K562 (cell line): ENCODE results near the gene ZNF366. TPM values are rescaled to one million over a fixed set of nuclear protein-coding genes. Genes with fewer than 3 reads are reported as not detected.
A peak's percentile ranks its signal among the peaks of the same experiment; 100 is the strongest.

Source experiments
- ATAC-seq: fragments of 200-7000 bp; cut with Tn5 transposase; 3 replicates; pipeline ENCODE4 v1.9.1; 2020; ENCODE audit warnings: moderate library complexity
- BruUV-seq: library from RNA; stranded (reverse); fragments of 400-500 nt; replicated peaks from 2 replicates; lab custom pipeline; 2021; lab: Mats Ljungman, UMichigan
- CTCF ChIA-PET: fragments of 300-600 bp; formaldehyde crosslinking; extraction: SDS; loops from one replicate; lab custom pipeline; 2021; ENCODE audit warnings: low intra/inter-chr PET ratio; lab: Yijun Ruan, JAX
- POLR2A ChIA-PET: fragments of 300-600, 350-650 bp; sonication (Branson Sonifier 250); formaldehyde crosslinking; extraction: SDS; loops from one replicate; lab custom pipeline; 2021; ENCODE audit warnings: antibody characterized with exemption, inconsistent platforms; lab: Yijun Ruan, JAX
- DNase-seq, 4 experiments: peaks; one replicate each; pipeline versions ENCODE4 v3.0.0 to v3.0.0-alpha.2; 2011 to 2018; ENCODE audit warnings: low spot score in 3 of 4, mixed read lengths in 3 of 4; ENCODE audit errors: extremely low read depth in 1 of 4
- FAIRE-seq: peaks from 2 replicates; lab custom pipeline; 2011; peaks lifted over from hg19 to GRCh38; lab: Jason Lieb, UNC
- H2AFZ ChIP-seq: 2 replicates; pipeline ENCODE4 v1.6.0; 2011; ENCODE audit warnings: low read depth, low read length, control low read depth, inconsistent platforms
- H3K27ac ChIP-seq: fragments of 200-600 bp; 3 replicates; pipeline ENCODE4 v1.8.0; 2011; ENCODE audit warnings: low read depth, mild to moderate bottlenecking, control low read depth, inconsistent platforms, low read length, moderate library complexity, mixed read lengths; ENCODE audit errors: extremely low read depth
- H3K27me3 ChIP-seq, 2 experiments: fragments of 300-600 bp in 1 of 2; 2 replicates in 1 of 2; 3 replicates in 1 of 2; pipeline versions ENCODE4 v1.6.0 to v1.8.0; 2011; ENCODE audit warnings: inconsistent platforms in 2 of 2, low read length in 2 of 2, mild to moderate bottlenecking in 1 of 2, mixed read lengths in 1 of 2, moderate library complexity in 1 of 2; ENCODE audit not compliant: control insufficient read depth in 2 of 2, insufficient read depth in 2 of 2
- H3K36me3 ChIP-seq: fragments of 300-600 bp; 3 replicates; pipeline ENCODE4 v1.8.0; 2011; ENCODE audit warnings: mild to moderate bottlenecking, low read length, inconsistent platforms; ENCODE audit not compliant: control insufficient read depth, insufficient read depth
- H3K4me1 ChIP-seq, 2 experiments: fragments of 200-600 bp in 1 of 2; replicated peaks in 1 of 2; 2 replicates in 1 of 2; 3 replicates in 1 of 2; pipeline versions ENCODE4 v1.5.1 to v1.8.0; 2011; ENCODE audit warnings: inconsistent platforms in 2 of 2, low read length in 2 of 2, mild to moderate bottlenecking in 1 of 2, mixed read lengths in 1 of 2, moderate library complexity in 1 of 2; ENCODE audit not compliant: control insufficient read depth in 2 of 2, insufficient read depth in 2 of 2
- H3K4me2 ChIP-seq: 2 replicates; pipeline ENCODE4 v1.6.1; 2011; ENCODE audit warnings: low read length, control low read depth, inconsistent platforms, mixed read lengths; ENCODE audit not compliant: insufficient read depth
- H3K4me3 ChIP-seq: fragments of 200-600 bp; sonication (generic), shearing (Covaris generic); 2 replicates; pipeline ENCODE4 v1.5.1; 2016; ENCODE audit warnings: control low read depth, inconsistent platforms
- H3K79me2 ChIP-seq: fragments of 200-600 bp; 3 replicates; pipeline ENCODE4 v1.8.0; 2011; ENCODE audit warnings: low read length, inconsistent platforms; ENCODE audit not compliant: control insufficient read depth, insufficient read depth
- H3K9ac ChIP-seq, 2 experiments: 2 replicates each; pipeline versions ENCODE4 v1.6.0 to v1.6.1; 2011; ENCODE audit warnings: low read depth in 2 of 2, low read length in 2 of 2, control low read depth in 1 of 2, inconsistent platforms in 1 of 2, mild to moderate bottlenecking in 1 of 2, mixed read lengths in 1 of 2; ENCODE audit not compliant: insufficient read depth in 1 of 2
- H3K9me1 ChIP-seq: one replicate; pipeline ENCODE4 v1.6.0; 2011; ENCODE audit warnings: inconsistent platforms, mild to moderate bottlenecking, low read length, moderate library complexity; ENCODE audit not compliant: control insufficient read depth, insufficient read depth
- H3K9me3 ChIP-seq: replicated peaks from 2 replicates; pipeline ENCODE4 v1.5.1; 2011; ENCODE audit warnings: low read depth, low read length, inconsistent platforms; ENCODE audit not compliant: control insufficient read depth, insufficient read depth
- H4K20me1 ChIP-seq: replicated peaks from 2 replicates; pipeline ENCODE4 v1.6.1; 2011; ENCODE audit warnings: low read length, inconsistent platforms, mixed read lengths; ENCODE audit not compliant: control insufficient read depth, insufficient read depth
- CEBPG ChIP-seq, 3 experiments: fragments of 200-800 bp in 1 of 3; sonication (Bioruptor generic) in 1 of 3; sonication (generic) in 1 of 3; formaldehyde crosslinking in 1 of 3; IDR thresholded peaks in 2 of 3; conservative IDR thresholded peaks in 1 of 3; 2 replicates each; pipeline versions ENCODE4 v1.6.1 to v1.8.0; 2016 to 2022; ENCODE audit warnings: missing compliant biosample characterization in 2 of 3, missing genetic modification characterization in 2 of 3, mild to moderate bottlenecking in 1 of 3, missing genetic modification reagents in 1 of 3
- KDM1A ChIP-seq, 2 experiments: fragments of 450-650 bp; IDR thresholded peaks; 2 replicates each; pipeline ENCODE4 v1.6.1; 2016; ENCODE audit warnings: mild to moderate bottlenecking in 2 of 2
- NR3C1 ChIP-seq: sonication (generic); formaldehyde crosslinking; IDR thresholded peaks from 2 replicates; pipeline ENCODE4 v1.8.1; 2022; ENCODE audit warnings: missing genetic modification reagents
- PHTF2 ChIP-seq: fragments of 250-450 bp; sonication (Bioruptor Pico); IDR thresholded peaks from 2 replicates; pipeline ENCODE4 v1.5.0; 2021; ENCODE audit warnings: mild to moderate bottlenecking
- PPARD ChIP-seq: fragments of 250-450 bp; sonication (Bioruptor Pico); IDR thresholded peaks from 2 replicates; pipeline ENCODE4 v1.8.0; 2022; ENCODE audit warnings: inconsistent platforms, mild to moderate bottlenecking, moderate library complexity
- RBM25 ChIP-seq: fragments of 200-400 bp; formaldehyde crosslinking; IDR thresholded peaks from 2 replicates; pipeline ENCODE4 v1.6.1; 2018; ENCODE audit warnings: low read length, low read depth, moderate library complexity; ENCODE audit not compliant: severe bottlenecking
- TAF9B ChIP-seq: fragments of 450-650 bp; IDR thresholded peaks from 2 replicates; pipeline ENCODE4 v1.6.1; 2018; ENCODE audit warnings: mild to moderate bottlenecking; ENCODE audit not compliant: partially characterized antibody
- WGBS: fragments of 100-300 bp; shearing (Covaris generic); methylation state at CpG from one replicate; pipeline ENCODE4 v1.1.6; 2016; ENCODE audit warnings: low coverage, mixed read lengths; ENCODE audit not compliant: insufficient coverage; ENCODE audit errors: missing lambda C conversion rate; 5-methylcytosine and 5-hydroxymethylcytosine counted together
- in situ Hi-C: fragments of 300-500 bp; cut with MboI; formaldehyde crosslinking; loops from 4 replicates; pipeline ENCODE4 v1.15.0; 2018; ENCODE audit warnings: inconsistent platforms, mixed read lengths
- intact Hi-C: fragments of 100-400 bp; cut with micrococcal nuclease; formaldehyde crosslinking; loops from 2 replicates; pipeline ENCODE4 v1.14.2; 2022
- polyA plus RNA-seq, 8 experiments: library from polyadenylated mRNA; depleted of rRNA in 4 of 8; stranded (reverse) in 5 of 8; unstranded in 3 of 8; fragments of >200 nt; fragmentation: Nextera tagmentation in 2 of 8; fragmentation: Illumina TruSeq in 1 of 8; extraction: Ambion mirVana in 2 of 8; extraction: Trizol in 1 of 8; gene quantifications; 2 replicates each; pipeline versions ENCODE4 v1.2.1 to v1.2.3, GENCODE V29; 2011 to 2014; ENCODE audit warnings: inconsistent platforms in 1 of 8, missing spikeins in 1 of 8
- total RNA-seq, 7 experiments: library from RNA; depleted of rRNA in 6 of 7; stranded (reverse); fragments of >200 nt in 6 of 7; fragmentation: Illumina TruSeq in 2 of 7; extraction: Trizol in 2 of 7; gene quantifications; 2 replicates each; pipeline versions ENCODE4 v1.2.1 to v1.2.3, GENCODE V29; 2011 to 2021; ENCODE audit warnings: low replicate concordance in 1 of 7

ZNF366 gene
- total and polyA plus RNA-seq, 9 of the 15 experiments (the other 6 are each of a cell fraction or from before 2014, with no cell fraction given) = not detected

GRCh38 chr5:72542695-72543094 lies 35.5 kb upstream of the ZNF366 start:
- TF ChIP-seq KDM1A (IDR thresholded peaks at IDR 0.05) (0 out of 4 replicates have a peak, but pooled peaks of 1 of the 2 experiments have one; percentile 12), PHTF2 (CRISPR knock-in tag) (no peak), RBM25 (peak; percentile 26), PPARD (CRISPR knock-in tag) (no peak), NR3C1 (CRISPR knock-in tag) (no peak), CEBPG (CRISPR knock-in tag; IDR thresholded peaks at IDR 0.05) (no peak), CEBPG (tag; conservative IDR thresholded peaks at IDR 0.05 in 1 of 2, IDR thresholded peaks at IDR 0.05 in 1 of 2) (no peak), TAF9B (no peak)
- BruUV-seq = no TSS peak
- Histone ChIP-seq H3K9ac (no peak overlapping the region), H3K4me1 (peaks cover 11 to 15% of the 10 kb centered on the region in 2 experiments; a peak in 4 of 5 replicates), H3K4me2 (no peak overlapping the region), H2AFZ (no peak overlapping the region), H3K27me3 (no peaks in the 10 kb centered on the region), H3K9me1 (no peaks in the 10 kb centered on the region), H3K4me3 (no peak overlapping the region), H3K27ac (no peak overlapping the region), H3K79me2 (no peaks in the 10 kb centered on the region), H3K9me3 (0 out of 2 replicates have a peak, but pooled peaks cover 3% of the 10 kb centered on the region), H4K20me1 (no peaks in the 10 kb centered on the region), H3K36me3 (no peaks in the 10 kb centered on the region)
- ChIA-PET POLR2A (interaction anchor here (0.5 to 1.4 kb wide), 4 partner anchors 10 to 222 kb away, joined by 3 read pairs; partner anchors contain the start of genes MRPS27 and PTCD2), CTCF (no interaction called here)
- 100% methylated on average over 1 of the region's 1 CpG for WGBS
- DNase-seq (no peak), FAIRE-seq (no peak), ATAC-seq (no peak)
- intact Hi-C loops = no loop called here
- in situ Hi-C loops = no loop called here
